NCI-H2081 (cell line): ENCODE measurements around the gene TGIF2LX.
"Not testable (repeated sequence)": the region's sequence is repeated elsewhere in the genome, so short reads cannot be mapped to it uniquely, and the experiment has no call there.

Experiments
- DNase-seq, 2 experiments: peaks; one replicate each; lab custom pipeline; 2025; lab: John Stamatoyannopoulos, UW

TGIF2LX gene

DNA sequence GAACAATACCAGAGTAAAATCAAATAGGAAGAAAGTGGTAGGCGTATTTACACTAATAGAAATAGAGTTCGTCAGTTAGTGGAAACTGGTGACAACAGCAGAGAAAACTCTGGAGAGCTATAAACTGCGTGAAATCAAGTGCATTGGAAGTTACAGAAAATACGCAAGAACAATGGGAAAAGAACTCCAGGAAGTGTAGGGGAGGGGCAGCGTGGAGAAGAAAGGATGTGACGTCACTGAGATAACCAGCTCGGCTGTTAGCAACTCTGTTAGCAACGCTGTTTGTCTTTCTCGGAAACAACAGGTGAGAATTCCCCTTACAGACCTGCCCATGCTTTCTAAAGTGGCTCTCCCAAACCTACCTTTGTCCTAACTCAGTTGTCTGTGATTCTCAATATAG, at the start of gene TGIF2LX:
TGIF2LX (plus strand) TSS at position 244 of the 400 bp plus-strand sequence. CDS start 178 bp downstream, outside the sequence.
- not testable (repeated sequence) for DNase-seq

DNA sequence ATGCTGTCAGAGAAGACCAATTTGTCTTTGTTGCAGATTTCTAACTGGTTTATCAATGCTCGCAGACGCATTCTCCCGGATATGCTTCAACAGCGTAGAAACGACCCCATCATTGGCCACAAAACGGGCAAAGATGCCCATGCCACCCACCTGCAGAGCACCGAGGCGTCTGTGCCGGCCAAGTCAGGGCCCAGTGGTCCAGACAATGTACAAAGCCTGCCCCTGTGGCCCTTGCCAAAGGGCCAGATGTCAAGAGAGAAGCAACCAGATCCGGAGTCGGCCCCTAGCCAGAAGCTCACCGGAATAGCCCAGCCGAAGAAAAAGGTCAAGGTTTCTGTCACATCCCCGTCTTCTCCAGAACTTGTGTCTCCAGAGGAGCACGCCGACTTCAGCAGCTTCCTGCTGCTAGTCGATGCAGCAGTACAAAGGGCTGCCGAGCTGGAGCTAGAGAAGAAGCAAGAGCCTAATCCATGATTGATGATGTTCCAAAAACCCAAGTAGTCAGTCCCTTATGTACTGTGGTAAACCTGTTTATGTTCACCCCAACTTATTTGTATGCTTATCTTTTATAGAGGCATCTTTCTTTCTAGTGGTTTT, 728 bp downstream of the TGIF2LX start:
- not testable (repeated sequence) for DNase-seq

DNA sequence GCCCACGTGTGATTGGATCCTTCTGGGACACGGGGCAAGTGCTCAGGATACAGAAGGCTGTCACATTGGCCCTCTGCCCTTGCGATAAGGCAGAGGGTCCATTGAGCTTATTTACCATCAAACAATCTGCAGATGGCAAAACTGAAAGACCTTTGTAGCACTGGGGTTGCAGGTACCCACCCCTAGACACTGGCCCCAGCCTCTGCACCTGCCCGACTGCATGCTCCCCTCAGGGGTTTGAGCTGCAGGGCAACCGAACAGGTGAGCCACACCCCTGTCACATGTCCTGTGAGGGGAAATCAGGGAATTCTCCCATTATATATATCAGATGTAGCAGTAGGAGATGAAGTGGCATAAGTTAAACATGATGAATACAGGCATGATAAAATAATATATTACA, 21.4 kb downstream of the TGIF2LX start:
- not testable (repeated sequence) for DNase-seq

DNA sequence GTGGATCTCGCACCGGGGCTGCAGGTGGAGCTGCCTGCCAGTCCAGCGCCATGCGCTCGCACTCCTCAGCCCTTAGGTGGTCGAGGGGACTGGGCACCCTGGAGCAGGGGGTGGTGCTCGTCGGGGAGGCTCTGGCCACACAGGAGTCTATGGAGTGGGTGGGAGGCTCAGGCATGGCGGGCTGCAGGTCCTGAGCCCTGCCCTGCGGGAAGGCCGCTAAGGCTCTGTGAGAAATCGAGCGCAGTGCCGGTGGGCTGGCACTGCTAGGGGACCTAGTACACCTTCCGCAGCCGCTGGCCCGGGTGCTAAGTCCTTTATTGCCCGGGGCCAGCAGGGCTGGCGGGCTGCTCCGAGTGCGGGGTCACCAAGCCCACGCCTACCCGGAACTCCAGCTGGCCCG, 43.9 kb downstream of the TGIF2LX start:
- DNase-seq: not testable (repeated sequence)
